Activated T-helper 1 cell treated with anti-CD3 and anti-CD28 coated beads, Interleukin-2, amount 50 U/mL, for 16 hours (primary cell): Measurements from ENCODE around the gene TCF3.

Experiments
- DNase-seq, 2 donors: peaks; one replicate each; pipeline ENCODE4 v3.0.0-alpha.2; 2020; ENCODE audit warnings: low read depth in 1 of 2, low spot score in 1 of 2

TCF3 gene

GRCh38 chr19:1587872-1588271 lies 64.5 kb downstream of the TCF3 start:
- no peak for DNase-seq

GRCh38 chr19:1585243-1585580 lies 67.2 kb downstream of the TCF3 start:
- no peak for DNase-seq

- DNase-seq, result no peak
Measured at GRCh38 chr19:1584500-1585242, 67.7 kb downstream of the TCF3 start.

GRCh38 chr19:1582201-1582600 lies 70.2 kb downstream of the TCF3 start:
- DNase-seq, result no peak

- no peak for DNase-seq
Measured at GRCh38 chr19:1580957-1581356, 71.5 kb downstream of the TCF3 start.

- DNase-seq, result no peak
Measured at GRCh38 chr19:1580382-1580781, 72.0 kb downstream of the TCF3 start.

GRCh38 chr19:1579222-1579621 lies 73.2 kb downstream of the TCF3 start:
- no peak for DNase-seq

GRCh38 chr19:1577929-1578618 lies 74.3 kb downstream of the TCF3 start:
- no peak for DNase-seq

- DNase-seq, result no peak
Measured at GRCh38 chr19:1577090-1577928, 75.1 kb downstream of the TCF3 start.

- DNase-seq, result no peak
Measured at GRCh38 chr19:1576242-1577089, 75.9 kb downstream of the TCF3 start.

GRCh38 chr19:1575323-1576241 lies 76.8 kb downstream of the TCF3 start:
- DNase-seq, result no peak

GRCh38 chr19:1574354-1575136 lies 77.9 kb downstream of the TCF3 start:
- no peak for DNase-seq

- no peak for DNase-seq
Measured at GRCh38 chr19:1572795-1573194, 79.6 kb downstream of the TCF3 start.

- no peak for DNase-seq
Measured at GRCh38 chr19:1571358-1571757, 81.1 kb downstream of the TCF3 start.

- DNase-seq, result no peak
Measured at GRCh38 chr19:1570836-1571235, 81.6 kb downstream of the TCF3 start.

- no peak for DNase-seq
Measured at GRCh38 chr19:1569997-1570396, 82.4 kb downstream of the TCF3 start.

GRCh38 chr19:1568320-1569019 lies 83.9 kb downstream of the TCF3 start, which contains the start of gene MEX3D:
Gene MEX3D (minus strand): TSS chr19:1568325. CDS start chr19:1568058, 267 bp downstream.
- peak; percentile 65 to 79 for DNase-seq

GRCh38 chr19:1567848-1568227 lies 84.6 kb downstream of the TCF3 start:
- no peak for DNase-seq
